K562 (cell line): ENCODE measurements around the gene AKT1. TPM values are rescaled to one million over a fixed set of nuclear protein-coding genes. Genes with fewer than 3 reads are reported as not detected.

Experiments used
- ATAC-seq: fragments of 200-7000 bp; cut with Tn5 transposase; 3 replicates; pipeline ENCODE4 v1.9.1; 2020; ENCODE audit warnings: moderate library complexity
- BruUV-seq: library from RNA; stranded (reverse); fragments of 400-500 nt; replicated peaks from 2 replicates; lab custom pipeline; 2021; lab: Mats Ljungman, UMichigan
- CTCF ChIA-PET: fragments of 300-600 bp; formaldehyde crosslinking; extraction: SDS; loops from one replicate; lab custom pipeline; 2021; ENCODE audit warnings: low intra/inter-chr PET ratio; lab: Yijun Ruan, JAX
- POLR2A ChIA-PET: fragments of 300-600, 350-650 bp; sonication (Branson Sonifier 250); formaldehyde crosslinking; extraction: SDS; loops from one replicate; lab custom pipeline; 2021; ENCODE audit warnings: antibody characterized with exemption, inconsistent platforms; lab: Yijun Ruan, JAX
- DNase-seq, 4 experiments: peaks; one replicate each; pipeline versions ENCODE4 v3.0.0 to v3.0.0-alpha.2; 2011 to 2018; ENCODE audit warnings: low spot score in 3 of 4, mixed read lengths in 3 of 4; ENCODE audit errors: extremely low read depth in 1 of 4
- FAIRE-seq: peaks from 2 replicates; lab custom pipeline; 2011; peaks lifted over from hg19 to GRCh38; lab: Jason Lieb, UNC
- H2AFZ ChIP-seq: 2 replicates; pipeline ENCODE4 v1.6.0; 2011; ENCODE audit warnings: low read depth, low read length, control low read depth, inconsistent platforms
- H3K27ac ChIP-seq: fragments of 200-600 bp; 3 replicates; pipeline ENCODE4 v1.8.0; 2011; ENCODE audit warnings: low read depth, mild to moderate bottlenecking, control low read depth, inconsistent platforms, low read length, moderate library complexity, mixed read lengths; ENCODE audit errors: extremely low read depth
- H3K27me3 ChIP-seq, 2 experiments: fragments of 300-600 bp in 1 of 2; 2 replicates in 1 of 2; 3 replicates in 1 of 2; pipeline versions ENCODE4 v1.6.0 to v1.8.0; 2011; ENCODE audit warnings: inconsistent platforms in 2 of 2, low read length in 2 of 2, mild to moderate bottlenecking in 1 of 2, mixed read lengths in 1 of 2, moderate library complexity in 1 of 2; ENCODE audit not compliant: control insufficient read depth in 2 of 2, insufficient read depth in 2 of 2
- H3K36me3 ChIP-seq: fragments of 300-600 bp; 3 replicates; pipeline ENCODE4 v1.8.0; 2011; ENCODE audit warnings: mild to moderate bottlenecking, low read length, inconsistent platforms; ENCODE audit not compliant: control insufficient read depth, insufficient read depth
- H3K4me1 ChIP-seq, 2 experiments: fragments of 200-600 bp in 1 of 2; replicated peaks in 1 of 2; 2 replicates in 1 of 2; 3 replicates in 1 of 2; pipeline versions ENCODE4 v1.5.1 to v1.8.0; 2011; ENCODE audit warnings: inconsistent platforms in 2 of 2, low read length in 2 of 2, mild to moderate bottlenecking in 1 of 2, mixed read lengths in 1 of 2, moderate library complexity in 1 of 2; ENCODE audit not compliant: control insufficient read depth in 2 of 2, insufficient read depth in 2 of 2
- H3K4me2 ChIP-seq: 2 replicates; pipeline ENCODE4 v1.6.1; 2011; ENCODE audit warnings: low read length, control low read depth, inconsistent platforms, mixed read lengths; ENCODE audit not compliant: insufficient read depth
- H3K4me3 ChIP-seq: fragments of 200-600 bp; sonication (generic), shearing (Covaris generic); 2 replicates; pipeline ENCODE4 v1.5.1; 2016; ENCODE audit warnings: control low read depth, inconsistent platforms
- H3K79me2 ChIP-seq: fragments of 200-600 bp; 3 replicates; pipeline ENCODE4 v1.8.0; 2011; ENCODE audit warnings: low read length, inconsistent platforms; ENCODE audit not compliant: control insufficient read depth, insufficient read depth
- H3K9ac ChIP-seq, 2 experiments: 2 replicates each; pipeline versions ENCODE4 v1.6.0 to v1.6.1; 2011; ENCODE audit warnings: low read depth in 2 of 2, low read length in 2 of 2, control low read depth in 1 of 2, inconsistent platforms in 1 of 2, mild to moderate bottlenecking in 1 of 2, mixed read lengths in 1 of 2; ENCODE audit not compliant: insufficient read depth in 1 of 2
- H3K9me1 ChIP-seq: one replicate; pipeline ENCODE4 v1.6.0; 2011; ENCODE audit warnings: inconsistent platforms, mild to moderate bottlenecking, low read length, moderate library complexity; ENCODE audit not compliant: control insufficient read depth, insufficient read depth
- H3K9me3 ChIP-seq: replicated peaks from 2 replicates; pipeline ENCODE4 v1.5.1; 2011; ENCODE audit warnings: low read depth, low read length, inconsistent platforms; ENCODE audit not compliant: control insufficient read depth, insufficient read depth
- H4K20me1 ChIP-seq: replicated peaks from 2 replicates; pipeline ENCODE4 v1.6.1; 2011; ENCODE audit warnings: low read length, inconsistent platforms, mixed read lengths; ENCODE audit not compliant: control insufficient read depth, insufficient read depth
- CCNT2 ChIP-seq: IDR thresholded peaks from 2 replicates; pipeline ENCODE4 v1.6.1; 2011; ENCODE audit warnings: borderline replicate concordance, low read depth, mild to moderate bottlenecking, moderate library complexity, mixed read lengths, low read length; ENCODE audit not compliant: insufficient read length; ENCODE audit errors: extremely low read depth
- NCOA1 ChIP-seq: fragments of 450-650 bp; IDR thresholded peaks from 2 replicates; pipeline ENCODE4 v1.6.1; 2016; ENCODE audit warnings: low read depth
- TSC22D4 ChIP-seq: fragments of 450-650 bp; IDR thresholded peaks from 2 replicates; pipeline ENCODE4 v1.6.1; 2016; ENCODE audit warnings: missing genetic modification characterization, missing biosample characterization, control low read depth
- ZNF589 ChIP-seq: fragments of 200-800 bp; sonication (Bioruptor generic); IDR thresholded peaks from 2 replicates; pipeline ENCODE4 v1.6.1; 2016; ENCODE audit warnings: low read depth, missing genetic modification characterization, missing compliant biosample characterization
- ZNF644 ChIP-seq: fragments of 200-800 bp; sonication (Bioruptor generic); IDR thresholded peaks from 2 replicates; pipeline ENCODE4 v1.6.1; 2016; ENCODE audit warnings: low read depth, missing genetic modification characterization, missing compliant biosample characterization
- whole genome bisulfite sequencing: fragments of 100-300 bp; shearing (Covaris generic); methylation state at CpG from one replicate; pipeline ENCODE4 v1.1.6; 2016; ENCODE audit warnings: low coverage, mixed read lengths; ENCODE audit not compliant: insufficient coverage; ENCODE audit errors: missing lambda C conversion rate; 5-methylcytosine and 5-hydroxymethylcytosine counted together
- in situ Hi-C: fragments of 300-500 bp; cut with MboI; formaldehyde crosslinking; loops from 4 replicates; pipeline ENCODE4 v1.15.0; 2018; ENCODE audit warnings: inconsistent platforms, mixed read lengths
- intact Hi-C: fragments of 100-400 bp; cut with micrococcal nuclease; formaldehyde crosslinking; loops from 2 replicates; pipeline ENCODE4 v1.14.2; 2022
- polyA plus RNA-seq, 8 experiments: library from polyadenylated mRNA; depleted of rRNA in 4 of 8; stranded (reverse) in 5 of 8; unstranded in 3 of 8; fragments of >200 nt; fragmentation: Nextera tagmentation in 2 of 8; fragmentation: Illumina TruSeq in 1 of 8; extraction: Ambion mirVana in 2 of 8; extraction: Trizol in 1 of 8; gene quantifications; 2 replicates each; pipeline versions ENCODE4 v1.2.1 to v1.2.3, GENCODE V29; 2011 to 2014; ENCODE audit warnings: inconsistent platforms in 1 of 8, missing spikeins in 1 of 8
- total RNA-seq, 7 experiments: library from RNA; depleted of rRNA in 6 of 7; stranded (reverse); fragments of >200 nt in 6 of 7; fragmentation: Illumina TruSeq in 2 of 7; extraction: Trizol in 2 of 7; gene quantifications; 2 replicates each; pipeline versions ENCODE4 v1.2.1 to v1.2.3, GENCODE V29; 2011 to 2021; ENCODE audit warnings: low replicate concordance in 1 of 7
- TF ChIP-seq, protein P1 (sequence below): sonication (generic); formaldehyde crosslinking; IDR thresholded peaks from 2 replicates; pipeline ENCODE4 v1.8.0; 2023; ENCODE audit warnings: mild to moderate bottlenecking, missing genetic modification reagents
- TF ChIP-seq, protein P2 (sequence below): fragments of 450-650 bp; IDR thresholded peaks from 2 replicates; pipeline ENCODE4 v1.6.1; 2014; ENCODE audit warnings: low read depth, mild to moderate bottlenecking, moderate library complexity, borderline replicate concordance
- TF ChIP-seq, protein P3 (sequence below): IDR thresholded peaks from 3 replicates; pipeline ENCODE4 v1.6.1; 2011; ENCODE audit warnings: borderline replicate concordance, mild to moderate bottlenecking, moderate library complexity; ENCODE audit not compliant: insufficient read length; ENCODE audit errors: extremely low read depth

AKT1 gene
- total and polyA plus RNA-seq, 9 of the 15 experiments (the other 6 are each of a cell fraction or from before 2014, with no cell fraction given): 0.49 to 132 (median 75.1) TPM

DNA sequence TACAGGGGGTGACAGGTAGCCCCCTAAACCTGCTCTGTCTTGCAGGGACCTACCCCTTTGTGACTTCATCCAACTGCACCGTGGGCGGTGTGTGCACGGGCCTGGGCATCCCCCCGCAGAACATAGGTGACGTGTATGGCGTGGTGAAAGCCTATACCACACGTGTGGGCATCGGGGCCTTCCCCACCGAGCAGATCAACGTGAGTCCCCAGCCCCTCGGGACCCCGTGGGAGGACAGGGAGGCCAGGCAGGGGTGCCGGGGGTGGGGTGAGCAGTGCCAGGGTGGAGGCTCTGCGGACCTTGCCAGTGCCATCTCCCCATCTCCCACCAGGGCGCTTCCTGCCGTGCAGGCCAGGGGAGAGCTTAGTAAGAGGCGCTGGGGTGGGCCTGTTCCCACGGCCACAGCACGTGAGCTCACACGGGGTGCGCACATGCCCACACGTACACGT lies 53.7 kb downstream of the AKT1 start:
- no peaks in the 10 kb centered on the region for H3K9me1 ChIP-seq
- no peak overlapping the region for H2AFZ ChIP-seq
- no peaks in the 10 kb centered on the region for H3K9me3 ChIP-seq
- no peak overlapping the region for H3K27ac ChIP-seq
- FAIRE-seq: no peak
- CTCF ChIA-PET: no interaction called here
- no peaks in the 10 kb centered on the region for H4K20me1 ChIP-seq
- H3K27me3 ChIP-seq: no peaks in the 10 kb centered on the region
- BruUV-seq: no TSS peak
- no peak overlapping the region; a peak in 2 of 4 replicates for H3K9ac ChIP-seq
- no peak for DNase-seq
- ATAC-seq: no peak
- H3K79me2 ChIP-seq: no peaks in the 10 kb centered on the region
- intact Hi-C loops (no loop called here), in situ Hi-C loops (no loop called here)
- no peak overlapping the region for H3K4me2 ChIP-seq
- POLR2A ChIA-PET: interaction anchor here (0.6 to 1.9 kb wide), 2 partner anchors 10 to 255 kb away, joined by 3 to 6 read pairs; partner anchors contain the start of gene SIVA1
- H3K4me3 ChIP-seq: no peak overlapping the region
- H3K4me1 ChIP-seq: peaks cover 0 to 25% of the 10 kb centered on the region in 2 experiments; a peak in 2 of 5 replicates
- WGBS: 76% methylated on average over 5 of the region's 23 CpGs
- no peaks in the 10 kb centered on the region for H3K36me3 ChIP-seq
- TF ChIP-seq, protein P1, sequence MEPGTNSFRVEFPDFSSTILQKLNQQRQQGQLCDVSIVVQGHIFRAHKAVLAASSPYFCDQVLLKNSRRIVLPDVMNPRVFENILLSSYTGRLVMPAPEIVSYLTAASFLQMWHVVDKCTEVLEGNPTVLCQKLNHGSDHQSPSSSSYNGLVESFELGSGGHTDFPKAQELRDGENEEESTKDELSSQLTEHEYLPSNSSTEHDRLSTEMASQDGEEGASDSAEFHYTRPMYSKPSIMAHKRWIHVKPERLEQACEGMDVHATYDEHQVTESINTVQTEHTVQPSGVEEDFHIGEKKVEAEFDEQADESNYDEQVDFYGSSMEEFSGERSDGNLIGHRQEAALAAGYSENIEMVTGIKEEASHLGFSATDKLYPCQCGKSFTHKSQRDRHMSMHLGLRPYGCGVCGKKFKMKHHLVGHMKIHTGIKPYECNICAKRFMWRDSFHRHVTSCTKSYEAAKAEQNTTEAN (CRISPR knock-in tag): no peak
- no peak for TF ChIP-seq ZNF589 (CRISPR knock-in tag)
- no peak for TF ChIP-seq CCNT2
- TF ChIP-seq NCOA1: no peak
- TF ChIP-seq, protein P2, sequence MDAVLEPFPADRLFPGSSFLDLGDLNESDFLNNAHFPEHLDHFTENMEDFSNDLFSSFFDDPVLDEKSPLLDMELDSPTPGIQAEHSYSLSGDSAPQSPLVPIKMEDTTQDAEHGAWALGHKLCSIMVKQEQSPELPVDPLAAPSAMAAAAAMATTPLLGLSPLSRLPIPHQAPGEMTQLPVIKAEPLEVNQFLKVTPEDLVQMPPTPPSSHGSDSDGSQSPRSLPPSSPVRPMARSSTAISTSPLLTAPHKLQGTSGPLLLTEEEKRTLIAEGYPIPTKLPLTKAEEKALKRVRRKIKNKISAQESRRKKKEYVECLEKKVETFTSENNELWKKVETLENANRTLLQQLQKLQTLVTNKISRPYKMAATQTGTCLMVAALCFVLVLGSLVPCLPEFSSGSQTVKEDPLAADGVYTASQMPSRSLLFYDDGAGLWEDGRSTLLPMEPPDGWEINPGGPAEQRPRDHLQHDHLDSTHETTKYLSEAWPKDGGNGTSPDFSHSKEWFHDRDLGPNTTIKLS: no peak
- TF ChIP-seq ZNF644 (tag): no peak
- no peak for TF ChIP-seq TSC22D4 (tag)
- TF ChIP-seq, protein P3, sequence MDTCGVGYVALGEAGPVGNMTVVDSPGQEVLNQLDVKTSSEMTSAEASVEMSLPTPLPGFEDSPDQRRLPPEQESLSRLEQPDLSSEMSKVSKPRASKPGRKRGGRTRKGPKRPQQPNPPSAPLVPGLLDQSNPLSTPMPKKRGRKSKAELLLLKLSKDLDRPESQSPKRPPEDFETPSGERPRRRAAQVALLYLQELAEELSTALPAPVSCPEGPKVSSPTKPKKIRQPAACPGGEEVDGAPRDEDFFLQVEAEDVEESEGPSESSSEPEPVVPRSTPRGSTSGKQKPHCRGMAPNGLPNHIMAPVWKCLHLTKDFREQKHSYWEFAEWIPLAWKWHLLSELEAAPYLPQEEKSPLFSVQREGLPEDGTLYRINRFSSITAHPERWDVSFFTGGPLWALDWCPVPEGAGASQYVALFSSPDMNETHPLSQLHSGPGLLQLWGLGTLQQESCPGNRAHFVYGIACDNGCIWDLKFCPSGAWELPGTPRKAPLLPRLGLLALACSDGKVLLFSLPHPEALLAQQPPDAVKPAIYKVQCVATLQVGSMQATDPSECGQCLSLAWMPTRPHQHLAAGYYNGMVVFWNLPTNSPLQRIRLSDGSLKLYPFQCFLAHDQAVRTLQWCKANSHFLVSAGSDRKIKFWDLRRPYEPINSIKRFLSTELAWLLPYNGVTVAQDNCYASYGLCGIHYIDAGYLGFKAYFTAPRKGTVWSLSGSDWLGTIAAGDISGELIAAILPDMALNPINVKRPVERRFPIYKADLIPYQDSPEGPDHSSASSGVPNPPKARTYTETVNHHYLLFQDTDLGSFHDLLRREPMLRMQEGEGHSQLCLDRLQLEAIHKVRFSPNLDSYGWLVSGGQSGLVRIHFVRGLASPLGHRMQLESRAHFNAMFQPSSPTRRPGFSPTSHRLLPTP: no peak
